GM19328 (cell line): ENCODE measurements around the gene BCL2.

Source experiments
- ATAC-seq: cut with Tn5 transposase; IDR thresholded peaks from one replicate; pipeline ENCODE4 v1.9.1; 2021; ENCODE audit warnings: mild to moderate bottlenecking, moderate library complexity; ENCODE audit not compliant: unreplicated experiment

BCL2 gene

GRCh38 chr18:63312019-63312409 is 7.6 kb downstream of the BCL2 start:
- no peak for ATAC-seq

- ATAC-seq = peak; percentile 50
These were observed 8.2 kb downstream of the BCL2 start for GRCh38 chr18:63311118-63312018.

GRCh38 chr18:63309422-63309821 is 10.1 kb downstream of the BCL2 start:
- ATAC-seq = no peak

GRCh38 chr18:63307551-63308200 is 11.9 kb downstream of the BCL2 start:
- no peak for ATAC-seq

GRCh38 chr18:63306819-63307550 is 12.6 kb downstream of the BCL2 start:
- no peak for ATAC-seq

GRCh38 chr18:63306249-63306648 is 13.3 kb downstream of the BCL2 start:
- no peak for ATAC-seq

GRCh38 chr18:63303547-63303946 is 16.0 kb downstream of the BCL2 start:
- ATAC-seq = no peak

GRCh38 chr18:63302636-63303405 is 16.7 kb downstream of the BCL2 start:
- no peak for ATAC-seq

GRCh38 chr18:63302220-63302619 is 17.3 kb downstream of the BCL2 start:
- no peak for ATAC-seq

GRCh38 chr18:63301434-63301833 is 18.1 kb downstream of the BCL2 start:
- no peak for ATAC-seq

- peak; percentile 59 for ATAC-seq
These were observed 19.5 kb downstream of the BCL2 start for GRCh38 chr18:63299837-63300745.

- no peak for ATAC-seq
These were observed 20.9 kb downstream of the BCL2 start for GRCh38 chr18:63298400-63299365.

GRCh38 chr18:63297687-63298399 is 21.7 kb downstream of the BCL2 start:
- no peak for ATAC-seq

GRCh38 chr18:63293935-63294334 is 25.6 kb downstream of the BCL2 start:
- ATAC-seq = no peak

GRCh38 chr18:63292831-63293683 is 26.5 kb downstream of the BCL2 start:
- ATAC-seq = no peak

GRCh38 chr18:63291278-63291677 is 28.3 kb downstream of the BCL2 start:
- ATAC-seq = no peak

GRCh38 chr18:63290821-63291200 is 28.8 kb downstream of the BCL2 start:
- ATAC-seq = no peak
